Skin epidermis (tissue), 12 donors: ENCODE results near the gene NRIP2.

Source experiments
- H3K27ac ChIP-seq, 21 experiments: fragments of 200-600 bp; sonication (generic) in 11 of 21; one replicate each; pipeline ENCODE4 v1.5.0; 2020; ENCODE audit warnings: mild to moderate bottlenecking in 3 of 21, inconsistent platforms in 2 of 21, moderate library complexity in 2 of 21
- H3K4me3 ChIP-seq, 7 experiments: fragments of 200-600 bp; sonication (generic) in 2 of 7; one replicate each; pipeline ENCODE4 v1.5.0; 2020; ENCODE audit warnings: inconsistent platforms in 2 of 7, mild to moderate bottlenecking in 2 of 7, moderate library complexity in 1 of 7

Gene NRIP2

DNA sequence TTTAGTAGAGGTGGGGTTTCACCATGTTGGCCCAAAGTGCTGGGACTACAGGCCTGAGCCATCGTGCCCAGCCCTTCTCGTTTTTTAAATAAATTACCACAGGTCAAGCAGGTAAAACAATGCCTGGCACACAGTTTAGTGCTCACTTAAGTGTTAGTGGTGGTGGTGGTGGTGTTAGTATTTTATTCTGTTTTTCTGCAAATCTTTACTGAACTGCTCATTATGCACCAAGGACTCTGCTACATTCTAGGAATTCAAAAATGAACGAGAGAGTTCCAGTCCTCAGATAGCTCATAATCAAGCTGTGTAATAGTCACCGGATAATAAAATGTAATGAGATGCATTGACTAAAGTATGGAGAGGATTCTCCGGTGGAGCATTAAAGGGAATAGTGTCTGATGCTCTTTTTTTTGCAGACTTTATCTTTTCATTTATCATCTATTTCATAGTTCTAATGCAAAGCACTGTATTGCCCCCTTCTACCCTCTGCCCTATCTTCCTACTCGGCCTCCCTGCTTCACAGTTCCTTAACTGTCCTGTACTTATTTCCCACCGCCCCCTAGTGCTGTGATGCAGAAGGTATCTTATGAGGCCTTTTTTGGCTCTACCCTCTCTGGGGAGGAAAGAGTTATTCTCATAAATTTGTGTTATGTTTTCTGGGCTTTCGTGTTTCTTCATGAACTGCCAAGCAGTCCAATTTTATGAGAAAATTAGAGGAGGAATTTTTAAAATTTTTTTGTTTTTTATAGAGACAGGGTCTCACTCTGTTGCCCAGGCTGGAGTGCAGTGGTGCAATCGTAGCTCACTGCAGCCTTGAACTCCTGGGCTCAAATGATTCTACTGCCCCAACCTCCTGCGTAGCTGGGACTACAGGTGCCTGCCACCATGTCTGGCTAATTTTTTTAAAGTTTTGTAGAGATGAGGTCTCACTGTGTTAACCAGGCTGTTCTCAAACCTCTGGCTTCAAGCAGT is 21.3 kb downstream of the NRIP2 start:
- H3K4me3 ChIP-seq, result peak overlapping the region; percentile 52 to 76 (median 62)
- peak overlapping the region; percentile 32 to 99 (median 90) for H3K27ac ChIP-seq

GRCh38 chr12:2812290-2813213 is 22.3 kb downstream of the NRIP2 start, which contains the start of gene ITFG2:
Gene ITFG2, plus strand, starts transcription at chr12:2812668. Its CDS starts 93 bp downstream, at chr12:2812761.
- H3K4me3 ChIP-seq, result peak within 1 kb of the TSS; percentile 52 to 76 (median 62)
- H3K27ac ChIP-seq, result peak within 1 kb of the TSS; percentile 32 to 99 (median 90)

- Histone ChIP-seq H3K4me3 (peak overlapping the region; percentile 52 to 76 (median 62)), H3K27ac (peak overlapping the region in 18 of 21 experiments; percentile 54 to 99 (median 90))
Measured at GRCh38 chr12:2811801-2812200, 23.0 kb downstream of the NRIP2 start.

GRCh38 chr12:2806700-2807099 is 28.1 kb downstream of the NRIP2 start:
- H3K4me3 ChIP-seq, result no peak overlapping the region
- no peak overlapping the region for H3K27ac ChIP-seq

DNA sequence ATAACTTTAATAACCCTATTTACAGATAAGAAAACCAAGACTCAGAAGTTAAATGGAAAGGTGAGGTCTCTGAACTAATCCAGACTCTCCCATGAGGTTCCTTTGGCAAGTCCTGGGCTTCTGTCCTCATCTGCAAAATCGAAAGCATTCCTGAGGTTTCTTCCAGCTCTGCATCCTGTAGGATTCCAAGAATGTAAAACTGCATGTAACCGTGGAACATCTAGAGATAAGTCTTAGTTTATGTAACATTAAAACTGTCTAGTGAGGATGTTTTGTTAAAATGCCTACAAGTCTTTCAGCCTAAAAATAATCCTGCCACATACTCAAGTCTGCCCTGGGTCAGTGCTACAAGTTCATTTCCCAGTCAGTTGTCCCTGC is 29.7 kb downstream of the NRIP2 start:
- no peak overlapping the region for H3K4me3 ChIP-seq
- H3K27ac ChIP-seq, result peak overlapping the region in 1 of 21 experiments; percentile 32

DNA sequence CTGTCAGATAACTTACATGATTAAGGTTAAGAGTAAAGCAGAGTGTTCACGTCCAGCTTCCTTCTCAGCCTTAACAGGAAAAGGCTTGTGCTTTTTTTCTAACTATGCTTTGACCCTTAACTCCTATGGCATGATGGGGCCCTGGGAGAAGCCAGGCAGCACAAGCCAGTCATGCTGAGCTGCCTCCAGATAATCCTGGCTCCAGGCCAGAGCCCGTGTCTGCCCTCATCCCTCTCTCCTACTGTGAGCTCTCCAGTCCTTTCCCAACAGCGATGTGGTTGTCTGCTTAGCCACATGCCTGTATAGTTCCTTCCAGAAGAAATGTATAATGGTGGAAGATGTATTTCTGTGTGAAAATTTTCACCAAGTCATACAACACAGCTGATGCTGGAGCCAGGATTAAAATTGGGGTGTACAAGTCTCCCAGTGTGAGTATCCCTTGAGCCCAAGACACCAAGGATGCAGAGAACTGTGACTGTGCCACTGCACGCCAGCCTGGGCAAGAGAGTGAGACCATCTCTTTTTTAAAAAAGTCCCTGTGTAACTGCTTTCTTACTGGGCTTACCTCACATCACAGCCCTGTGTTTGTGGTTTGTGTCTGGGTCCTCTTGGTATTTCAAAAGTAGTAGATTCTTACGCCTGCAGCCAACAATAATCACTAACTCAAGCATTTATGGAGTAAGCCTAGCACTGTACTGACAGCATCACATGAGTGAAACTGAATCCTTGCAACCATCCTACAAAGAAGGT is 30.3 kb downstream of the NRIP2 start:
- H3K27ac ChIP-seq, result no peak overlapping the region

DNA sequence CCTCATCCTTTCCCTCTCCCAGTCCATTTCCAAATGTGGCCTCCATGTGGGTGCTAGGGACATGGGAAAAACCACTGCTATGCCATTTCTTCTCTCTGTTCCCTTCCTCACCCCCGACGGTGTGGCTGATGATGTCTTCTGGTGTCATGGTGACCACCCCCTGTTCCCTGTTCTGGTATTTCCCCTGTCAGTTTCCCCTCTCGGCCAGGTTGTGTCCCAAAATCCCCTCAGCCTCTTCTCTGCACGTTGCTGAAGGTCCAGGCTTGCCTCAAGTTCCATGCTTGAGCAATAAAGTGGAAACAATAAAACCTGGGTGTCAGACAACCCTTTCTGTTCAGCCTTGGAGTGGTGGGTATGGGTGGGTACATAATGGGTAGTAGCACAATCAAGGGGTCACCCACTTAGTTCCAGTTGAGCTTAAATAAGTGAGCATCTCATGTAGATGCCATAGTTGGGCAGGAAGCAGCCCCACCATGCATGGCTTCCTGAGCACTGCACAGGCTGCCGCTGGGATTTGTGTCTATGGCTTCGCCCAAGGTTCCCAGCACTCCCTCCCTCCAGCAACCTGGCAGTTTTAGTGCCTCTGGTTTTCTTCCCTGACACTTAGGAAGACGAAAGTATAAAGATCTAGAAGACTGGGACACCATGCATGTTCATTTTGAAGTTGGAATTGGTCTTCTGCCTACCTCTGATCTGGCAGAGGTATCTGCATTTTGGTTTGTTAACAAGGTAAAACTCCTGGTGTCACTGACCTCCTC is 31.0 kb downstream of the NRIP2 start:
- H3K27ac ChIP-seq, result no peak overlapping the region
- no peak overlapping the region for H3K4me3 ChIP-seq

More for the DNA sequence above, 30.3 kb downstream of the NRIP2 start:
- H3K4me3 ChIP-seq, result no peak overlapping the region

DNA sequence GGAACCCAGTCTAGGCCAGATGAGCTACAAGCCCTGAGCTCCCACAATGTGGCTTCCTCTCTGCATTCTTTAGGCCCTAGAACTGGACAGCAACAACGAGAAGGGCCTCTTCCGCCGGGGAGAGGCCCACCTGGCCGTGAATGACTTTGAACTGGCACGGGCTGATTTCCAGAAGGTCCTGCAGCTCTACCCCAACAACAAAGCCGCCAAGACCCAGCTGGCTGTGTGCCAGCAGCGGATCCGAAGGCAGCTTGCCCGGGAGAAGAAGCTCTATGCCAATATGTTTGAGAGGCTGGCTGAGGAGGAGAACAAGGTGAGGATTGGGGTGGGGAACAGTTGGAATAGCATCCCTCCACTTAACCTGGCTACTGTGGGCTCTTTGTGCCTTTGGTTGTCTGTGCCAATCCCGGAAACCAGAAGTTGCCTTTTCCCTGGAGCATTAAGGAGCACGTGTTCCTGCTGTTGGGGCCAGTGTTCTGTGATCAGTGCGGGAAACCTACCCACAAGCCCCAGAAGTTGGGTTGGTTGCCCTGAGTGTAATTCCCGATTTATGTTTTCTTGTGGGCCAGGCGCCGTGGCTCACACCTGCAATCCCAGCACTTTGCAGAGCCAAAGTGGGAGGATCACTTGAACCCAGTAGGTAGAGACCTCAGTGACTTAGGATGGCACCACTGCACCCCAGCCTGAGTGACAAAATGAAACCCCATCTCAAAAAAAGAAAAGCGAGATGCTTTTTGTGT is 33.6 kb downstream of the NRIP2 start:
- H3K27ac ChIP-seq, result peak overlapping the region in 5 of 21 experiments; percentile 4 to 51 (median 26)

DNA sequence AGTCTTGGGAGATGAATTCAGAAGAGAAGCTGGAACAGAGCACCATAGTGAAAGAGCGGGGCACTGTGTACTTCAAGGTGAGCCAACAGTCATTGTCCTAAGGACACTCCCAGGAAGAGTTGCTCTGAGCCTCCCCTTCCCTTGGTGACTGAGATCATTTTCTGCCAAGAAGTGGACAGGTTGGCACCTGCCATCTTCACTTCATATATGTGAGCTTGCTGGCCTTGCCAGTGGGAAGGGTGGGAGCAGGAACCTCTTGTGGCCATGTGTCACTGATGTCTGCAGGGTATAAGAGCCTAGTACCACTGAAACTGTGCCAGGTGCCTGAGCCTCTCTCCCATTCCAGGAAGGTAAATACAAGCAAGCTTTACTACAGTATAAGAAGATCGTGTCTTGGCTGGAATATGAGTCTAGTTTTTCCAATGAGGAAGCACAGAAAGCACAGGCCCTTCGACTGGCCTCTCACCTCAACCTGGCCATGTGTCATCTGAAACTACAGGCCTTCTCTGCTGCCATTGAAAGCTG is 34.7 kb downstream of the NRIP2 start:
- Histone ChIP-seq H3K4me3 (no peak overlapping the region), H3K27ac (peak overlapping the region in 5 of 21 experiments; percentile 4 to 35 (median 26))

More for the DNA sequence above, 33.6 kb downstream of the NRIP2 start:
- H3K4me3 ChIP-seq, result no peak overlapping the region

DNA sequence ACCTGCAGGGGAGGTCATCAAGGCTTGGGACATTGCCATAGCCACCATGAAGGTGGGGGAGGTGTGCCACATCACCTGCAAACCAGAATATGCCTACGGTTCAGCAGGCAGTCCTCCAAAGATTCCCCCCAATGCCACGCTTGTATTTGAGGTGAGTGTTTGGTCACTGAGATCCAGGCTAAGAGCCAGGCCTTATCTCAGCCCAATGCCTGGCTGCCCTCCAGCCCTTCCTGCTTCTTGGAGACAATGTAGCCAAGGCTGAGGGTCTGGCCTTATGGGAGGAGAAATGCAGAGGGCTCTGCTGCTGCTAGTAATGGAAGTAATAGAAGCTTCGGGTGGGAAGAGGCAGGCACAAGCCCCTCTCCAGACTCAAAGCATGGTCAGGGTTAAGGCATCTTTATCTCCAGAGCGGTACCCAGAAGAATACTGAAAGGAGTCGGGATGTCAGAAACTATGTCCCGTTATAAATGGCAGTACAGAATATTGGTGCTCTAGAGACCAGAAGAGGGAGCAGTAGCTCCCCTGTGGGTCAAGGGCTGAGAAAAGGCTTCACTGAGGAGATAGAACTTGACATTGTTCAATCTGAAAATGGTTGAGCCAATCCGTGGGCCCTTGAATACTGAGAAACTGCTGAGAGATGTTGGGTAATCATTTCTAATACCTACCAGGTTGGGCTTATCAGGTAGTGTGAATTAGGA is 37.0 kb downstream of the NRIP2 start:
- no peak overlapping the region for H3K4me3 ChIP-seq

DNA sequence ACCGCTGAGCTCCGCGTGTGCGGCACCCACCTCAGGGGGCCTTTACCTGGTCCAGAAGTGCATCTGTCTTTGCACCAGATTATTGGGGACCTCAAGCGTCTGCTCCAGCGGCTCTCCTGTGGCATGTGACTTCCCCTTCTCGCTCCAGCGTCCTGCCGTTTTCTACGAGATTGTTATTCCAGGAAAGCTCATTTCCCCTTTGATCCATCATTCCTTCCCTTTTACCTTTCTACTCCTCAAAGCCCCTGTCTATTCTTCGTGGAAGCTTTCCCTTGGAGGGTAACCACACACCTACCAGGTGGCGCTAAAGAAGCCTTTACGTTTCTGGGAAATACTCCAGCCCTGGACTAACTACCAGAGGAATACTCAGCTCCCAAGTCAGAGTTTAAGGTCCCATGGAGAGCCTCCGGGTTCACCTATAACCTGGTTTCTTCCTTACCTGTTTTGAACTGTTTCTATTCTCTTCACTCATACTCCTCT is 38.6 kb downstream of the NRIP2 start:
- H3K27ac ChIP-seq, result peak overlapping the region in 18 of 21 experiments; percentile 49 to 88 (median 76)

More for the DNA sequence above, 37.0 kb downstream of the NRIP2 start:
- H3K27ac ChIP-seq, result peak overlapping the region in 1 of 21 experiments; percentile 58

GRCh38 chr12:2795291-2796186 is 39.3 kb downstream of the NRIP2 start:
- peak overlapping the region; percentile 39 to 88 (median 75) for H3K27ac ChIP-seq
- peak overlapping the region; percentile 67 to 93 (median 84) for H3K4me3 ChIP-seq

More for the DNA sequence above, 38.6 kb downstream of the NRIP2 start:
- H3K4me3 ChIP-seq, result peak overlapping the region; percentile 67 to 93 (median 84)

DNA sequence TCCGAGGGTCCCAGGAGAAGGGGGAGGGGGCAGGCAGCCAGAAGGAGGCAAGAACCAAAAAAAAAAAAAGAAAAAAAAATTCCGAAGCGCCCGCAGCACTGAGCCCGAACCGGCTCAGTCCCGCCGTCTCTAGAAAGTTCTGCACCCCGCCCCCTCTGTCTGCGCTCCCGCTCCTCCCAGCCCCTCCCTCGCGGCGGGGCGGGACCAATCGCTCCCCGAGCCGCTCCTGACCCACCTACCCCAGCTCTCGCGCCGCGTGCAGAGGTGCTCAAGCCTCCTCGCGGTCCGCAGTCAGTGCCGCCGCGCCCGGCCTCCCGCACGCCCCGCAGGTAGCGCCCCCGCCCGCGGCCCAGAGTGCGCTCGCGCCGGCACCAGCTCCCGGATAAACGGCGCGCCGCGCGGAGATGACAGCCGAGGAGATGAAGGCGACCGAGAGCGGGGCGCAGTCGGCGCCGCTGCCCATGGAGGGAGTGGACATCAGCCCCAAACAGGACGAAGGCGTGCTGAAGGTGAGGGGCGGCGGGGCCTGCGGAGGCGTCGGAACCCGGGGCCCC is 40.0 kb downstream of the NRIP2 start, which contains the start of gene FKBP4:
Gene FKBP4 (plus strand): TSS at position 235 of the 554 bp plus-strand sequence. CDS start 170 bp downstream, at position 405.
- Histone ChIP-seq H3K4me3 (peak within 1 kb of the TSS; percentile 67 to 93 (median 84)), H3K27ac (peak within 1 kb of the TSS; percentile 39 to 88 (median 75))

GRCh38 chr12:2794191-2794735 is 40.6 kb downstream of the NRIP2 start:
- Histone ChIP-seq H3K4me3 (peak overlapping the region; percentile 67 to 93 (median 84)), H3K27ac (peak overlapping the region in 16 of 21 experiments; percentile 17 to 88 (median 66))

DNA sequence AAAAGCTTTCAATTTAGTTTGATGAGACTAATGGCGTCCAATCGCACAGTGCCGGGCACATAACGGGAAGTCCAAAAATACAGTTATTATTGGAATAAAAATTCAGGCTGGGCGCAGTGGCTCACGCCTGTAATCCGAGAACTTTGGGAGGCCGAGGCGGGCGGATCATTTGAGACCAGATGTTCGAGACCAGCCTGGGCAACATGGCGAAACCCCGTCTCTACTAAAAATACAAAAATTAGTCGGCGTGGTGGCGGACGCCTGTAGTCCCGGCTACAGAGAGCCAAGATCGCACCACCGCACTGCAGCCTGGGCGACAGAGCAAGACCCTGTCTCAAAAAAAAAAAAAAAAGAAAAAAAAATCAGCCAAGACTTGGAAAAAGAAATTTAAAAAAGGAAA is 41.3 kb downstream of the NRIP2 start:
- Histone ChIP-seq H3K27ac (no peak overlapping the region), H3K4me3 (no peak overlapping the region)
